Activated CD4-positive, alpha-beta T cell treated with anti-CD3 and anti-CD28 coated beads, Interleukin-2, amount 50 U/mL, for 4 hours (primary cell): Measurements from ENCODE around the gene SH3BP4.

ENCODE experiments used
- DNase-seq, 2 experiments: peaks; one replicate each; pipeline ENCODE4 v3.0.0-alpha.2; 2020

Gene SH3BP4

DNA sequence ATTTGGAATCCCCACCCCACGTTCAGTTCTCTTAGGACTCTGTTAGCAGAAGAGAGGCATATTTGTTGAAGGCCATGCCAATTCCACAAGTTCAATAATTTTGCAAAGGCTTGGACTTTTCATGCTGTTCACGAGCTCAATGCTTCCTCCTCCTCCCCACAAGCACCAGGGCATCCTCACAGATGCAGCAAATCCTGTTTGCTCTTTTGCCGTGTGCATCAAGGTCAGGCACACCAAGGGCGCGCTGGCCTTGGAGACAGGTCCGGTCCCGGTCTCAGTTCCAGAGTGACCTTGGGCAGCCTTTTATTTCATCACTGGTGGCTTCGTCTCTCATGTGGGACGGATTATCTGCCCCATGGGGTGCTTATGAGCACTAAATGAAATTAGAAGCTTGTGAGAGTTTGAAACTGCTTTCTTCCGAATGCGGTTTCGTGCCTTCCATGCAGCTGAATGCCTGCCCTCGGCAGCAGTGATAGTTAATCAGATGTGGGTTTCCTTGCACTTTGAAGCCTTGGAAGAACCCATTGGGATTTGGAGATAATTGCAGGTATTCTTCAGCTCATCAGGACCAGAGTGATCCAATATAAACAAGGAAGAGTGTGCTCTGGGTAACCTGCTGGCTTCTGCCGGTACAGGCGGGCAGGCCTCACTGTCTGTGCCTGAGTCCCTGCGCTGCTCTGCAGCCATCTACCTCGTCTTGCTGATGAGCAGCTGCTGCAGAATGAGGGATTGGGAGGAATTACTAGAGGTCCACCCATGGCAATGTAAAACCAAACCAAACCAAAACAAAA is 140.8 kb downstream of the SH3BP4 start:
- no peak for DNase-seq

DNA sequence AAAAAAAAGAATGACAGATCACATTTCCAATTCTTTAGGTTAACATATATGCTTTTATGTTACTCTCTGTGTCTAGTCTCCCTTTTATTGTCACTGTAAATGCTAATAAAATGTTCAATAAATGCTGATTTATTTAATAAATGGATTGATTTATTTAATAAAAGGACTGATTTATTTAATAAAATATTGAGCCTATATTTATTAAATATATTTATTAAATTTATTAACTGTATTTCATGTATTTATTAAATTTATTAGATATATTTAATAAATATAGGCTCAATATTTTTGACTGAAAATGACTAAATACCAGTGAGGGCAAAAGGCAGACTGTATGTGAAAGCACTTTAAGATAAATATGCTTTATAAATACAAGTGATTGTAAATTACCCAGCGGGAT is 142.6 kb downstream of the SH3BP4 start:
- no peak for DNase-seq

DNA sequence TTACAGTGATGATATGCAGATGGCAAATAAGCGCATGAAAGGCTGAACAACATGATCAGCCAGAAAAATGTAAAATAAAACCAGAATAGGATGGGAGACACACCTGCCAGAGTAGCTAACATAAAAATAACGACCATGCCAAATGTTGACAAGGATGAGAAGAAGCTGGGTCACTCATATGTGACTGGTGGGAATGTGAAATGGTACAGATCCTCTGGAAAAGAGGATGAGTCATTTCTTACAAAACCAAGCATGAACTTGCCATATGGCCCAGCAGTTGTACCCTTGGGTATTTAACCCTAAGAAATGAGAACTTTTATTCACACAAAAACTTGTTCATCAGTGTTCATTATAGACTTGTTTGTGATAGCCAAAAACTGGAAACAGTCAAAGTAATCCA is 143.8 kb downstream of the SH3BP4 start:
- DNase-seq = no peak

DNA sequence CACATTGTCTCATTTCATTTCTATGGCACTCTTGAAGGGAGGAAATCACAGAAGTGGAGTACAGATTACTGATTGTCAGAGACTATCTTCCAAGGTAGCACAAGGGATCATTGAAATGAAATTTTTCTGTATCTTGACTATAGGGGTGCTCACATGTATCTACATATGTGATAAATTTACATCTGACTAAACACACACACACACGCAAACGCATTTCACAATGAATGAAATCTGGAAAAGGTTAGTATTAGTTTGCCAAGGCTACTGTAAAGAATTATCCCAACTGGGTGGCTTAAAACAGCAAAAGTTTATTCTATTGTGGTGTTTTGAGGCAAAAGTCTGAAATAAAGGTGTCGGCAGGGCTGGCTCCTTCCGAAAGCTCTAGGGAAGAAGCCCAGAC is 144.6 kb downstream of the SH3BP4 start:
- DNase-seq = no peak

DNA sequence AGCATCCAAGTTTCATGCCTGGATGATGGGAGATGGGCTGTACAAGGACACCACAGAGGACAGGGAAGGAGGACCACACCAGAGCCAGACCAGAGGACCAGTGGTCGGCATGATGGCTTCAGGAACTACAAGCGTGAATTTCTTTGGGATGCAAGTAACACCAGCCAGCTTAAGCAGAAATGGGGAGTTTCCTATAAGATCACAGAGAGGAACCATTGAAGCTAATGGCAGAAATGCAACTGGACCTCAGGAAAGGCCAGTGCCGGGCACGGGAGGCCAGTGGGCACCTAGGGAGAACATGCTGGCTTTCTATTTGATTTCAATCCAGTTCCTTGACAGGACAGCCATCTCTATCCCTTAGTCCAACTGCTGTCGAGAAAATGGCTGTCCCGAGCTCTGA is 145.4 kb downstream of the SH3BP4 start:
- DNase-seq = no peak

DNA sequence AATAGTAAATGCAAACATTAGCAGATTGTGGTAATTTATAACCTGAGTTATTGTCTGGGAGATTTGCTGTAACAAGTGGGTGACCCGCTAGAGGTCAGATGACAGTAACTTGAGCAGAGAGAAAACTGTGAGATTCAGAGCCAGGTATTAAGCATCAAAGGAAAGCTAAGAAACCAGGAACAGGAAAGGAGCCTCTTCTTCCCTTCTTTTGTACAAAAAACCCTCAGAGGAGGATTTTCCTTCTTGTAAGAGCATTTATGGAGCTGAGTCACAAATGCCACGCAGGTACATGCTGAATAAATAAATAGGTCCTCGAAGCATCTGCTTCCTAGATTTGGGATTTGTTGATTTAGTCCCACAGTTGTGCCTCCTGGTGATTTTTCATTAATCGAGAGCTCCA is 146.5 kb downstream of the SH3BP4 start:
- no peak for DNase-seq

DNA sequence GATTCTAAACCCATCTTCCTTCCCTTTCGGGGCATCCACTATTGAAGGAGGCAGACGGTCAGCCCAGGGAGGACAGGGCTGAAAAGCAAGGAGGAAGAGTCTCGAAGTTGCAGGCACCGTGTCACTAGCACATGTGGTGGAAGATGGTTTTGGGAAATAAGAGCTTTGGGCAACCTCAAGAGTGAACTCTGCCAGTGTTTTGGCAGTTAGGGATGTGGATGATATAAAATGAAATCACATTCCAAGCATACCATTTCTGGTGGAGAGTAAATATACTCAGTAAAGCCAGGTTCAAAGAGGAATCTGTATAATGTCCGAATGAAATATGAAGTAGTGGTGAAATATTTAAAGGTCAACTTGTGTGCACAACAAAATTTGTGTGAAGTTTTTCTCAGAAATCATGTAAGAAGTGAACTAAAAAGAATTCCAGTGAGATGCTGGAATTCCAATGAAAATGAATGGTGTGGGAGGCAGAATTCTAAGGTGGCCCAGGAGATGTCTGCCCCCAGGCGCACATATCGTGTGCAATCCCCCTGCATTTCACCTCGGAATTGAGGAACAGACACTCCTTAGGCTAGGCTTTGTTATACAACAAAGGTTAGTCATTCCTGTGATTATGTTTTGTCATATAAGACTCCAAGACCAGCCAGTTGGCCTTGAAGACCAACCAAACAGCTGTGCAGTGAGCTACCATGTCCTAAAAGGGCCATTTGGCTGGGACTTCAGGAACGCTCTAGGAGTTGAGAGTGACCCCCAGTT is 147.1 kb downstream of the SH3BP4 start:
- DNase-seq = no peak

DNA sequence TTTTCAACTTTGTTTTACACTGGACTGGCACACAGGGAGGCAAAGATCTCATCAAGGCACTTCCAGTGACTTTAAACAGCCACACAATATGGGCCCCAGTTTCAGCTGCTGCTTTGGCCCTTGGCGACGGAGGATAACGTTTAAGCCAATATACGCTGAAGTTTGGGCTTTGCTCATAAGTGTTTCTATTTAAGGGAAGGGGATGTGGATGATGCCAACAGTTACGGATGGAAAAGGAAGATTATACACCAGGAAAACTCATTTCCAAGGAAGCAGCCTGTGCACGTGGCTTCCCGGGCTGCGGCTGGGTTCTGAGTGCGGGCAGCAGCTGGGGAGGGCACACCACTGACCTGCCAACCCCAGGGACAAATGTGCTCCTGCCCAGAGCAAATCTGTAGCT is 151.1 kb downstream of the SH3BP4 start:
- DNase-seq = no peak
